Left renal cortex interstitium (tissue), 4 donors: Measurements from ENCODE around the gene SEPTIN6. TPM values are rescaled to one million over a fixed set of nuclear protein-coding genes. Genes with fewer than 3 reads are reported as not detected.
"Not testable (repeated sequence)": the region's sequence is repeated elsewhere in the genome, so short reads cannot be mapped to it uniquely, and the experiment has no call there.

Source experiments
- DNase-seq, 4 donors: peaks; one replicate each; pipeline ENCODE4 v3.0.0-alpha.2; 2013; ENCODE audit warnings: low read depth in 4 of 4, low spot score in 2 of 4, missing footprints in 1 of 4
- polyA plus RNA-seq, 4 donors: library from polyadenylated mRNA; unstranded; fragments of 120-200 nt; gene quantifications; one replicate each; pipeline ENCODE4 v1.2.1, GENCODE V29; 2013; ENCODE audit not compliant: insufficient read length in 4 of 4

The SEPTIN6 gene
- polyA plus RNA-seq, 4 donors: 61.0 to 68.8 (median 63.8) TPM

DNA sequence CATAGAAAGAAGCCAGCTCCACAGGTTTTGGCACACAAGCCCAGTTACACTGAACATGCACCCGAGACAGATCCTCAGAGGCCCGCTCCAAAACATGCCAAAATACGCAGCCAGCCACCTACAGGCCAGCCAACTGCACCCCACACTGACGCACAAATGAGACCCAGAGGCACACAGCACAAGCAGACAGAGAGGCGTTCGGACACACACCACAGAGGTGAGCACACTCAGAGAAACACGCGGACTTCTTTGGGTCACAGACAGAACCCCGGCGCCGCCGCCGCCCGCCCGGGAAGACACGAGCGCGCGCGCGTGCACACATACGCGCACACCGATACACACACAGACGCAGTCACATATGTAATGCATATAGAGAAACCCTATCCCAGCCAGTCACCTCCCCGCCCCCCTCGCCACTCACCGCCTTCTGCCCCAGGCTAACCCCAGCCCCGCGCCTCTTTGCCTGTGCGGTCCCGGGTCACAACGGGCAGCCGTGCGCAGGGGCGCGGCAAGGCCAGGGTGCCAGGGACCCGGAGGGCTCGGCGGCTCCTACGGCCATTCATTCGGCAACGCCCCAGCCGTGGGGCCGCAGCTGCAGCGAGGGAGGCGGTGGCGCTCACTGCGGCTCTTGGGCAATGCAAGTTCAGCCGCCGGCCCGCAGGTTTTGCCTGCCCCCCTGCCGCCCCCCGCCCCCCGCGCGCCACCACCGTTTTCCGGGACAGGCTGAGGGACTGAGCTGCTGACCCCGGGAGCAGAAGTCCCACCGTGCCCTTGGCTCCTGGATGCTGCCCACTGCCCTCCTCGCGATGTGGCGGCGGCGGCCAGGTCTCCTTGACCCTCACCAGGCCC lies 553 bp downstream of the SEPTIN6 start:
- DNase-seq: no peak

DNA sequence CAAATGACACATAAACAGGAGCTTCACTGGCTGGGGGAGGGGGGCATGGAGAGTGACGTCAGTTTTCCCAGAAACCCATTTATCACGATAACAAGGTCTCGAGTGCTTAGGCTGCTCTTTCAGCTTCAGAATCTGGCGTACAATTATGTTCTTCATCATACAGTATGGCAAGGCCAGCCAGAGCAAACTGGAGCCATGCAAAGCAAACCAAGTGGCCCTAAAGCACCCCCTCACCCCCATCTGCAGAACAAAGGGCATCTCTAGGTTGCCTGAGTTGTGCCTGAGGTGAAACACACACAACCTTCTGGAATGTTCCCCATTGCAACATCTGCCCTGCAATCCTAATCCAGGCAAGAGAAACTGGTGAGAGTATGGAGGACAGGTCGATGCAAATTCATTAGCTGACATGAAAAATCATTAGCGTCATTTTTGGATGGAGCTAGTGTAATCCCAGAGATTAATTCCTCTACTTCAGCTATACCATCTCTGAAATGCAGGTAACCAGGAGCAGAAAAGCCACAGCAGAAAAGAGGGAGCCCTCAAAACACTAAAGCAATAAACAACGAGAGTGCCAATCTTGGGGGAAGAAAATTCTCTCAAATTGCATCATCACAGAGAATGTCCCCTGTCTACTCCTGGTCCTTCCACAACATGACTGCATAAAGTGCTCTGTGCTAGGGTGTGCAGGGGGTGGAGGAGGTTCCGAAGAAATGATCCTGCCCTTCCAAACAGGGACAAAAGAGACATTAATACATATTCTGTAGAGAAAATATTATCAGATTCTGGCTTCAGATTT lies 1.8 kb downstream of the SEPTIN6 start:
- no peak for DNase-seq

DNA sequence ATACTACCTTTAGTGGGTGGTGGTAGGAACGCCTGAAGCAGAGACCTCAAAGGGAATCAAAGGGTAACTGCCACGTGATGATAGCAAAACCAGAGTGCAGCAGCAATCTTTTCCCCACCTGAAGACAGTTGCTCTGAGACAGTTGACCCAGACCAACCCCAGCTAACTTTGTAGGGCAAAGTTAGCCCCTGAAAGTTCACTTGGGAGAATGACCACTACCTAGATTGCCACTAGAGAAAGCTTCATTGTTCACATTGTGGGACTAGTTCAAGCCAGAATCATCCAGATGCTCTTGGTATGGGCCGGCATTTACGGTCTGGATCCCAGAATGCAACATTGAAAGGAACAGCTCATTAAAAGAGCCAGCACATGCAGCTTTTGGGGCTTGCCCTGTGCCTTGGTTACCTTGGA lies 4.1 kb downstream of the SEPTIN6 start:
- DNase-seq: no peak

DNA sequence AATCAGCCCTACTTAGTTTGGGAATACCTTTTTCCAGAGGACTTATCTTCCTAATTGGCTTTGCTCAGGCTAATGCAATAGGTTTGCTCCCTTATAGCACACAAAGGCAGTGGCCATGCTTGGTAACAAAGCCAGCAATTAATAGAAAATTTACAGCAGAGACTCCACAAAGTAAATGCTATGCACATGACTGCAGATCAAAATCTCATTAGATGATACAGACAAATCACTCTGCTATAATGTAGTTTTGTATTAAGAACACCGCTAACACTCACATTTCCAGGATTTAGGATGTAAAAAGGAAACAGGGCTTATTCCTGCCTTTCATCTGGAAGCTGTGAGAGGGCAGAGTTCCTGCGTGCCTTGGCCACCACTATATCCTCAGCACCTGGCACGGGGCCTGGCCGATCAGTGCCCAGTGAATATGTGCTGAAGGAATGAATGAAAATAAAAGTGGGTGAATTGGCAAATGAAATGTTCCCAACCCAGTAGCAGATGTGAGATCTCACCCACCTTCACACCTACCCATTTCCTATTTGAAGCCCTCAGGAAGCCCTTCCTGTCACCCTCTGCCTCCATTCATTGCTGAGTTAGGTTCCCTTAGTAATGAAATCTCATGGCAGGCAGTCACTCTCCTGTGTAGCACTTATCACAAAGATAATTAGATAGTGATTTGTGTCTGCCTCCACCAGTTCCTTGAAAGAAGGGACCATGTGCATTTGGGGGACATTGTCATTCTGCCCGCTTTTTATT lies 5.1 kb downstream of the SEPTIN6 start:
- DNase-seq: no peak

DNA sequence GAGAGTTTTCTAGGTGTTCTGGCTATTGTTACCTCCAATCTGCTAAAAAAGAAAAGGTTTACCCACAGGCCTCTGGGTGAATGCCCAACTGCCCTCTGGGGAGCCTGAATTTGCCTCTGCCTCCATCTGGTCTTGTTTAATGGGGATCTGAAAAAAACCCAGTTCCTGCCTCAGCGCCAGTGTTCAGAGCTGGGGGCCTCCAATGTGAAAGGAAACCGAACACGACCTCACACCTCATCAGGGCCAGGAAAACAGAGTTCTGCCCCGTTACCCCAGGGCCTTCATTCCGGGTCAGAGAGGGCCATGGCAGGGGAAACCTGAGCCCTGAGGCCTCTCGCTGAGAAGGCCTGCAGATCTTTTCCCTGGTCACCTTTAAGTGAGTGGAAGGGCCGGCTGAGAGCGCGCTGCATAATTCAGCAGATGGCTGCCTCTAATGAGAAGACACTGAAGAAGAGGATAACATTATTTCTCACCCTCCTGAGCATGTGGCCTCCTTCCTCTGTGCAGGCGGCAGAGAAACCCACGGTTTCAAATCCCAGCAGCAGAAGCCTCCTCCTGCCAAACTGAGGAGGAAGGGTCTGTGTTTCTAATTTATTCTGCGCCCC lies 6.8 kb downstream of the SEPTIN6 start:
- no peak for DNase-seq

DNA sequence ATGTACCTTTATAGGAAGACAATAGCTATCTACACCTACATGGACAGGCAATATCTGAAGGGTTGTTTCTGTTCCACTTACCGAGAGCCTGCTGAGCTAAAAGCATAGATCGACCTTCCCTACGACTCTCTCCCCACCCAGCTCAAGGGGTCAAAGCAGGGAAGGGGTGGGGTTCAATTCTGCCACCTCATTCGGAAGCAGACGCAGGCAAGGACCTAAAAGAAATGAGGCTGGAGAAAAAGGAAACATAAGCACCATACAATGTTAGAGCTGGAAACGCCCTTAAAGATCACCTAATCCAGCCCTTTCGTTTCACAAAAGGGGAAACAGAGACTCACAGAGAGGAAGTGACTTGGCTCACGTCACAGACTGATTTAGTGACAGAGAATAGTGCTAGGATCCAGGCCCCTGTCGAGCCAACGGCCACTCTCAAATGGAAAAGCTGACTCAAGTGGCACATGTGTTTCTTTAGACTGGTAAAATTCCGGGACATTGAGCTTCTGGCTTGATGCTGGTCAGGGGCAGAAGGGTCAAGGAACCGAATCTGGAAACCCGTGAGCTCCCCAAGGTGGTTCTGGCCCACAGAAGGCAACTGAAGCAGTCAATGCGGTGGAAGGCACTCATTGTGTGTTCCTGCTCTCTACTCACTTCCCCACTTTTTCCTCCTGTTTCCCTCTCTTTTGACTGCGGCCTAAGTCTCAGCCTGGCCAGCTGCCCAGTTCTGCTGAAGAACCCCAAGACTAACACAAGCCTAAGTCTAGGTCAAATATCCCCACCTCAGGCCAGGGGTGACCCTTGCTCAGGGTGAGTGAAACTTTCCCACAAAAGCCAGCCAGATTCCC lies 7.5 kb downstream of the SEPTIN6 start:
- no peak for DNase-seq

DNA sequence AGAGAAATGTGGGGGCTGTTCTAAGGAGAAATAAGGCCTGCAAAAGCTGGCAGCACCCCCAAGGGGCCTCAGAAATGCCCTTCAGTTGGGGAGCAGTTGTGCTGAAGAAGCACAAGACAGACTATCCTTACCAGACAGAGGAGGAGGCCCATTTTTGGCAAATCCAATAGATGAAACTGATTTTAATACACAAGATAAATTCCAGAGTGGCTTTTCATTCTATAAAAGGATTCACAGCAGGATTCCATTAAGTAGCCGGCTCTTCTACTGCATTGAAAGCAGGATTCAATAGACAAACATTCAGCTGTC lies 8.1 kb downstream of the SEPTIN6 start:
- DNase-seq: no peak

DNA sequence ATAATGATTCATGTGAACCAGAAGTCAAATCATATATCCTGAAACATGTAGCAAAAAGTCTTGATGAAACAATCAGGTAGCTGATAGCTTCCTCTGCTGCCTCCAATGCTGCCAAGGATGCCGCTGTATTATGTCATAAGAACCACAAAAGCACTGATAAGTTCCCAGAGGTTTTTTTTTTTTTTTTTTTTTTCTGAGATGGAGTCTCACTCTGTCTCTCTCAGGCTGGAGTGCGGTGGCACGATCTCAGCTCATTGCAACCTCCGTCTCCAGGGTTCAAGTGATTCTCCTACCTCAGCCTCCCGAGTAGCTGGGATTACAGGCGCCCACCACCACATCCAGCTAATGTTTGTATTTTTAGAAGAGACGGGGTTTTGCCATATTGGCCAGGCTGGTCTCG lies 8.7 kb downstream of the SEPTIN6 start:
- not testable (repeated sequence) for DNase-seq

DNA sequence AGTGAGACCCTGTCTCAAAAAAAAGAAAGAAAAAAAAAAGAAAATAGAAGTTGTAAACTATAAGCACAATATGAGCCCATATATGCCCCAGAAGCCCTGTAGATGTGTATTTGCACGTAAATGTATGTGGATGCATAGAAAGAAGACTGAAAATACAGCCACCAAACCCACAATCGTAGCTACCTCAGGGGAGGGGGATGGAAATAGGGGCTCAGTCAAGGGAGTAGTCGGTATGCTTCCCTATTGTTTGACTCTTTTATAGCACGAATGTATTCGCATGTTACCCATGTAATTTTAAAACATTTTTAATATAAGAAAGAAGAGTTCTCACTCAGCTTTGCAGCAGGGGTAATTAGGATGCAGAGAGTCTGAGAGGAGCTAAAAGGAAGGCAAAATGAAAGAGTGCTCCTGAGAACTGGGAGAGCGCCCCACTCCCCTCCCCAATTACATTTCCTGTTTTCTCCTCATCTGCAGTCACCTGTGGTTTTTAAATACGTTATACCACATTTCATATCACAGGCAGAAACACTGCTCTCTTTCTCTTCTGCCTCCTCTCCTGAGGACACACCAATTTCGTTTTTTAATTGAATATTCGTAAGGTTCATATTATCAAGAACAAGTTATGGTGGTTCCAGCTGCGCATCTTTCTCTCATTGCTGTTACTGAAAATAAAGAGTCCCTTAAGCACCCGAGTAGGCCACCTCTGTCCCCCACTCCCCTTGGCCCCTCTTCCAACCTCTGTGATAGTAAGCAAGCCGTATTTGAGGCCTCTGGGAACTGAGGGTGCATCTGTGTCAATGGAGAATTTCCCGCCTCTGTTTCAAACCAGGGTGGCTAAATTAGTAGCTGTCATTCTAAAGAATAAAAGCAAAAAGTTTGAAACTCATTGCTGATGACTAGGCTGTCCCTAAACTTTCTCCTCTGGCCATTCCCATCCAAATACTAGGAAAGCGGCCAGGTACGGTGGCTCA lies 10.7 kb downstream of the SEPTIN6 start:
- DNase-seq: no peak

DNA sequence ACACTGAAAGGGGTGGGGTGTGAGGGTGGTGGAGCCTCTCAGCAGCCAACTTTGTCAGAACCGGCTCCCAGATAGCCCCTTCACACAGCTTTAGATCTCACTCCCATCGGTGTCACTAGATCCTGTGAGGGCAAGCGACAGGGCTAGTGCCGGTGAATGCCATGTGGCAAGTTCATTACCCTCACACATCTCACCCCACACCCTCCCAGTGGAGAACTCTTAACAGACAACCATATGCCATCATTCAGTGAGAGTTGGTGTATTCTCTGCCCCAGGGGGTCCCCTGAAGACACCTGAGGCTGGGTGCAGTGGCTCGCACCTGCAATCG lies 15.3 kb downstream of the SEPTIN6 start:
- no peak for DNase-seq

DNA sequence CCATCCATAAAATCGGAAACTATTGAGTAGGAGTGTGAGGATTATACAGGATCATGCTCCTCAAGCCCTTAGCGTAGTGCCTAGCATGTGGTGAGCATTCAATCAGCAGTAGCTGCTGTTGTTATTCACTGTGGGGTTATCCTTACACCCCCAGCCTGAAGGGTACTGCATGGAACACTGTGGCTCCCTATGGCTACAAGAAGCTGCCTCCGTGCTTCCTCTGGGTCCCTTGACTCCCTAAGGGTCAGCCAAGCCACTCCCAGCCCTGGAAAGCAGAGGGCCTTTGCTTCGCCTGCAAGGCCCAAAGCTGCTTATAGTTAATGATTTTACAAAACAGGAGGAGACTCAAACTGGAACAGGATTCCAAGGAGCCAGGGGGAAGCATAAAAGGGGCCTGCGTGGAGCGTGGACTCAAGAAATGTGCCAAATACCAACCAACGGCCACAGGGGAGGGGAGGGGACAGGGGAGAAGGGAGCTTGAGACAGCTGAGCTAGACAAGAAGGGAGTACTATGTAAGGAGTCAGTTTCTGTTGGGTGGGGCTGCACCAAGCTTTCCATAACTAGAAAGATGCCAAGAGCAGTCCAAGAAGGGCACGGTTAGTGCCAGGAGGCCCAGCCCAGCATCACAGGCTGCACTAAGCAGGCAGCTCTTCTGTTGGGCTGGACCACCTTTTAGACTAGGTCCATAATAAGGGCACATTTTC lies 15.9 kb downstream of the SEPTIN6 start:
- no peak for DNase-seq

DNA sequence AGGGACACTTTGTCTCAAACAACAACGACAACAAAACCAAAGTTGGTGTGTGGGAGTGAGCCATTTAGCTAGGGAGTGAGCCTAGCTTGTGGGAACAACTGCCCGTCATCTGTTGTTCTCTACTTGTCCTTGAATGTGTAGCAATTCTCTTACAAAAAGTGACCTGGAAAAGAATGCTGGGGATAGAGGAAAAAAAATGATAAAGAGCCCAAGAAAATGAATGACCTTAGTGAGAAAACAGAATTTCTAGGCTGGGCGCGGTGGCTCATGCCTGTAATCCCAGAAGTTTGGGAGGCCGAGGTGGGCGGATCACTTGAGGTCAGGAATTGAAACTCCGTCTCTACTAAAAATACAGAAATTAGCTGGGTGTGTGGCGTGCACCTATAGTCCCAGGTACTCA lies 19.6 kb downstream of the SEPTIN6 start:
- no peak for DNase-seq

DNA sequence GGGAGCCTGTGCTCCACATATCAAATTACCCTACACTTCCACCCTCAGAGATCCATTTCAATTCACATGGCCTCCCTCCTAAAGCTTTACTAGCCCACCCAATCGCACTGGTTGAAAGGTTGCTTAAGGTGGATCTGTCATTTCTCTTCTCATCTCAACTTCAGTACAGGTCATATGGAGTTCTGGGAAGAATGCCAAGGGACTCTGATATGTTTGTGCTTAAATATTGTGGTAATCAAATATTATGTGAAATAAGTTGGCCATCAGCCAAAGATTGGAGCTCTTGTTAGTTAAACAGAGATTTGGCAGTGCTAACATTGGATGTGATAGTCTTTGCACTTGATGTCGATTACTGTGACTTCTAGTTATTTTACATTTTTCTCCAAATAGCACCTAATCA lies 20.5 kb downstream of the SEPTIN6 start:
- DNase-seq: no peak

DNA sequence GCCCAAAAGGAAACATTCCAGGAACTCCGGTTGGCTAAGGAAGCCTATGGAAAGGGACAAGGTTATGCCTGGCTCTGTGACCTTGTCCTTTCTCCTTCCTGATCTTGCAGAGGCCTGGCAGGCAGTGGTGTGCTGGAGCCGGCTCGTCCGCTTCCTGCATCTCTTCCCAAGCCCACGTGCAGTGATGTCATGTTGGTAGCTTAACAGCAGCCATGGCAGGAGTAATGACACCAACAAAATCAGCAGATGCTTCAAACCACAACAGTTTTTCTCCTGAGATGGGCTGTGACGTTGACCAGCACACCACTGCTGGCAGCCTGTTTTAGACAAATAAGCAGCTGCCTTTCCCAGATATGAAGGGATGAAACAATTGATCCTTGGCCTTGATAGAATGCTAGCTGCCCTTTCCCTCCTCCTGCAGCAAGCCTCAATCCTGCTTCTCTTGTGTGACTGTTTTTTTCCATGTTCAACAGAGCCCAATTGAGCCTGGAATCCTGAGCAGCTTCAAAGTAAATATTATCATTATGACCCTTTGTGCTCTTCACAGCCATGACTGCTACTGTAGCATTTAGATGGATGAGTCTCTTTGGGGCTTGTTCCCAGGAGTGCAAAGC lies 23.4 kb downstream of the SEPTIN6 start:
- DNase-seq: no peak

DNA sequence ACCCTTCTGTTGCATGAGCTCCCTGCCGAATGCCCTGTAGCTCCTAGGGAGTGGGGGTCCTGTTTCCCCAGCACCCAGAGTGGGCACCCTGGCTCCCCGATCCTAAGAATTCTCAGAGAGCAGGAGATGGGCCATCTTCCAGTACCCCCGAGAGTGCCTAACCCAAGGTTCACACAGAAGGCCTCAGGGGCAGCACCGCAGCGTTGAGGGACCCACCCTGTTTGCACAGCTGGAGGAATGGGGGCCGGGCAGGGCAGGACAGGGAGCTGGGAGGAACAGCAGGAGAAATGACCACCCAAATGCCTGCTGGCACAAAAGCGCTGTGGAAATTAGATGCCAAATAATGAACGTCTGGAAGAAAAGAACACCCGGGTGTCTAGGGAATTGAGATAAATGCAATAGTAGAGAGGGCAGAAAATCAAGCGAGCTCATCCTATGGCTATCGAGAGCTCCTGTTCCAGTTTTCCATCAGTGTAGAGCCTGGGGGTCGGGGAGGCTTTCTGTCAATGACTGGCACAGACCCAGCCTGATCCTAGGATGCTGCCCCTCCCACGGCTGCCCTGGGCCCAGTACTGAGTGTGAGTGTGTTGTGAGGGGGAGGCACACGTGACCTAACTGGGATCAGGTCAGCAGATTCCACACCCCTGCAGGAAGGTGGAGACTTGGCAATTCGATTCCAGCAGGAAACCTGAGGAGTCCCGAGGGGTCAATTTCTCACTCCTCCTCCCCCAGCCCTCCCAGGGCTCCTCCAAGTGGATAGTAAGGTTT lies 25.7 kb downstream of the SEPTIN6 start:
- DNase-seq: no peak

DNA sequence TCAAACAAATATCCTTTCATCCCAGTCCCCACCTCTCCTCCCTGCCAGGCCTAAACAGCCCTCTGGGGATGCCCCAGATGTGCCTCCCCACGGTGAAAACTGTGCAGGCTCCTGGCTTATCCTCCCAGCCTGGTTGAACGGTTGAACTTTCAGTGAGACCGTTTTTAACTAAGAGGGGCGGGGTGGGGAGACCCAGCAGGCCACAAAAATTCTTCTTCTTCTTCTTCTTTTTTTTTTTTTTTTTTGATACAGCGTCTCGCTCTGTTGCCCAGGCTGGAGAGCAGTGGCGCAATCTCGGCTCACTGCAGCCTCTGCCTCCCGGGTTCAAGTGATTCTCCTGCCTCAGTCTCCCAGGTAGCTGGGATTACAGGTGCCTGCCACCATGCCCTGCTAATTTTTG lies 28.1 kb downstream of the SEPTIN6 start:
- DNase-seq: not testable (repeated sequence)

DNA sequence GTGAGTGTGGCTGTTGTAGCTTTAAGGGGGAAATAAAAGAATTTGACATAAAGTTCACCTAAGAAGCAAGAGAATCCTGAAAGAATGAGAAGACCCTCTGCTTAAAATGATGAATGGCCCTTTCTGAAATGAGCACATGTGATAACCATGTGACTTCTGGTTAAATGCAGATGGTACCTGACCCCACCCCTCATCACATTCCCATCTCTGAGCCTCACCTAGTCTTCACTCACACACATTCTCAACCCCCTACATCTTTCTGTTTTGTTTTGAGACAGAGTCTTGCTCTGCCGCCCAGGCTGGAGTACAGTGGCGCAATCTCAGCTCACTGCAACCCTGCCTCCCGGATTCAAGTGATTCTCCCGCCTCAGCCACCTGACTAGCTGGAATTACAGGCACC lies 31.5 kb downstream of the SEPTIN6 start:
- no peak for DNase-seq
